ENCODE data around the gene USO1.
"Not testable (repeated sequence)": the region's sequence is repeated elsewhere in the genome, so short reads cannot be mapped to it uniquely, and the experiment has no call there.

USO1 gene

GRCh38 chr4:75725942-75726538 is 1.7 kb downstream of the USO1 start:
- Histone ChIP-seq H3K4me1 (ENCODE audit: control insufficient read depth, insufficient read depth, low read length) (peaks cover 18% of the 10 kb centered on the region), H3K4me3 (ENCODE audit: insufficient read depth, low read depth, low read length) (peak overlapping the region; percentile 82)
- not testable (repeated sequence) for H3K36me3 ChIP-seq (ENCODE audit: control insufficient read depth, insufficient read depth, low read length); H3K27ac ChIP-seq (ENCODE audit: insufficient read depth, low read depth, low read length, poor library complexity, severe bottlenecking); H3K9me3 ChIP-seq (ENCODE audit: control insufficient read depth, low read length); H3K27me3 ChIP-seq (ENCODE audit: control insufficient read depth, insufficient read depth, low read length, poor library complexity, severe bottlenecking)
- WGBS, 2 experiments: 27 to 29% methylated on average over 20 of the region's 20 CpGs

- Histone ChIP-seq H3K27ac (ENCODE audit: insufficient read depth, low read depth, low read length, poor library complexity, severe bottlenecking) (no peak overlapping the region), H3K27me3 (ENCODE audit: control insufficient read depth, insufficient read depth, low read length, poor library complexity, severe bottlenecking) (no peaks in the 10 kb centered on the region), H3K4me1 (ENCODE audit: control insufficient read depth, insufficient read depth, low read length) (peaks cover 18% of the 10 kb centered on the region), H3K36me3 (ENCODE audit: control insufficient read depth, insufficient read depth, low read length) (no peaks in the 10 kb centered on the region), H3K4me3 (ENCODE audit: insufficient read depth, low read depth, low read length) (peak overlapping the region; percentile 82), H3K9me3 (ENCODE audit: control insufficient read depth, low read length) (no peaks in the 10 kb centered on the region)
- WGBS, 2 experiments: 78% methylated on average over 3 of the region's 3 CpGs
Observed at GRCh38 chr4:75726577-75726976, 2.2 kb downstream of the USO1 start.

- 100% methylated on average over 1 of the region's 1 CpG for WGBS, 2 experiments
- Histone ChIP-seq H3K9me3 (ENCODE audit: control insufficient read depth, low read length) (no peaks in the 10 kb centered on the region), H3K36me3 (ENCODE audit: control insufficient read depth, insufficient read depth, low read length) (no peaks in the 10 kb centered on the region), H3K4me1 (ENCODE audit: control insufficient read depth, insufficient read depth, low read length) (peaks cover 18% of the 10 kb centered on the region), H3K4me3 (ENCODE audit: insufficient read depth, low read depth, low read length) (no peak overlapping the region), H3K27me3 (ENCODE audit: control insufficient read depth, insufficient read depth, low read length, poor library complexity, severe bottlenecking) (no peaks in the 10 kb centered on the region), H3K27ac (ENCODE audit: insufficient read depth, low read depth, low read length, poor library complexity, severe bottlenecking) (no peak overlapping the region)
Observed at GRCh38 chr4:75727073-75727472, 2.7 kb downstream of the USO1 start.

GRCh38 chr4:75729836-75730235 is 5.5 kb downstream of the USO1 start:
- no peaks in the 10 kb centered on the region for H3K36me3 ChIP-seq (ENCODE audit: control insufficient read depth, insufficient read depth, low read length)
- 96 to 98% methylated on average over 2 to 3 of the region's 3 CpGs for WGBS, 2 experiments
- H3K4me1 ChIP-seq (ENCODE audit: control insufficient read depth, insufficient read depth, low read length): peaks cover 8% of the 10 kb centered on the region
- H3K9me3 ChIP-seq (ENCODE audit: control insufficient read depth, low read length): no peaks in the 10 kb centered on the region
- no peak overlapping the region for H3K4me3 ChIP-seq (ENCODE audit: insufficient read depth, low read depth, low read length)
- H3K27ac ChIP-seq (ENCODE audit: insufficient read depth, low read depth, low read length, poor library complexity, severe bottlenecking): no peak overlapping the region
- no peaks in the 10 kb centered on the region for H3K27me3 ChIP-seq (ENCODE audit: control insufficient read depth, insufficient read depth, low read length, poor library complexity, severe bottlenecking)

GRCh38 chr4:75733369-75733768 is 9.0 kb downstream of the USO1 start:
- H3K4me1 ChIP-seq (ENCODE audit: control insufficient read depth, insufficient read depth, low read length): no peaks in the 10 kb centered on the region
- no peak overlapping the region for H3K4me3 ChIP-seq (ENCODE audit: insufficient read depth, low read depth, low read length)
- no peaks in the 10 kb centered on the region for H3K36me3 ChIP-seq (ENCODE audit: control insufficient read depth, insufficient read depth, low read length)
- no peaks in the 10 kb centered on the region for H3K9me3 ChIP-seq (ENCODE audit: control insufficient read depth, low read length)
- no peaks in the 10 kb centered on the region for H3K27me3 ChIP-seq (ENCODE audit: control insufficient read depth, insufficient read depth, low read length, poor library complexity, severe bottlenecking)
- no peak overlapping the region for H3K27ac ChIP-seq (ENCODE audit: insufficient read depth, low read depth, low read length, poor library complexity, severe bottlenecking)

- no peaks in the 10 kb centered on the region for H3K27me3 ChIP-seq (ENCODE audit: control insufficient read depth, insufficient read depth, low read length, poor library complexity, severe bottlenecking)
- H3K4me3 ChIP-seq (ENCODE audit: insufficient read depth, low read depth, low read length): no peak overlapping the region
- 87 to 93% methylated on average over 2 of the region's 2 CpGs for WGBS, 2 experiments
- no peaks in the 10 kb centered on the region for H3K36me3 ChIP-seq (ENCODE audit: control insufficient read depth, insufficient read depth, low read length)
- H3K27ac ChIP-seq (ENCODE audit: insufficient read depth, low read depth, low read length, poor library complexity, severe bottlenecking): no peak overlapping the region
- H3K4me1 ChIP-seq (ENCODE audit: control insufficient read depth, insufficient read depth, low read length): no peaks in the 10 kb centered on the region
- H3K9me3 ChIP-seq (ENCODE audit: control insufficient read depth, low read length): no peaks in the 10 kb centered on the region
Observed at GRCh38 chr4:75735525-75735924, 11.1 kb downstream of the USO1 start.

- Histone ChIP-seq H3K27ac (ENCODE audit: insufficient read depth, low read depth, low read length, poor library complexity, severe bottlenecking) (no peak overlapping the region), H3K27me3 (ENCODE audit: control insufficient read depth, insufficient read depth, low read length, poor library complexity, severe bottlenecking) (no peaks in the 10 kb centered on the region), H3K36me3 (ENCODE audit: control insufficient read depth, insufficient read depth, low read length) (no peaks in the 10 kb centered on the region), H3K4me1 (ENCODE audit: control insufficient read depth, insufficient read depth, low read length) (no peaks in the 10 kb centered on the region), H3K9me3 (ENCODE audit: control insufficient read depth, low read length) (no peaks in the 10 kb centered on the region), H3K4me3 (ENCODE audit: insufficient read depth, low read depth, low read length) (no peak overlapping the region)
- 84 to 94% methylated on average over 1 to 2 of the region's 2 CpGs for WGBS, 2 experiments
Observed at GRCh38 chr4:75736862-75737261, 12.5 kb downstream of the USO1 start.

- WGBS, 2 experiments: 90 to 100% methylated on average over 2 of the region's 2 CpGs
- H3K9me3 ChIP-seq (ENCODE audit: control insufficient read depth, low read length): no peaks in the 10 kb centered on the region
- H3K27ac ChIP-seq (ENCODE audit: insufficient read depth, low read depth, low read length, poor library complexity, severe bottlenecking): no peak overlapping the region
- no peaks in the 10 kb centered on the region for H3K4me1 ChIP-seq (ENCODE audit: control insufficient read depth, insufficient read depth, low read length)
- no peaks in the 10 kb centered on the region for H3K27me3 ChIP-seq (ENCODE audit: control insufficient read depth, insufficient read depth, low read length, poor library complexity, severe bottlenecking)
- H3K4me3 ChIP-seq (ENCODE audit: insufficient read depth, low read depth, low read length): no peak overlapping the region
- no peaks in the 10 kb centered on the region for H3K36me3 ChIP-seq (ENCODE audit: control insufficient read depth, insufficient read depth, low read length)
Observed at GRCh38 chr4:75737398-75737797, 13.0 kb downstream of the USO1 start.

GRCh38 chr4:75741027-75741426 is 16.6 kb downstream of the USO1 start:
- no peaks in the 10 kb centered on the region for H3K4me1 ChIP-seq (ENCODE audit: control insufficient read depth, insufficient read depth, low read length)
- H3K4me3 ChIP-seq (ENCODE audit: insufficient read depth, low read depth, low read length): no peak overlapping the region
- 94 to 100% methylated on average over 2 of the region's 2 CpGs for WGBS, 2 experiments
- no peaks in the 10 kb centered on the region for H3K27me3 ChIP-seq (ENCODE audit: control insufficient read depth, insufficient read depth, low read length, poor library complexity, severe bottlenecking)
- H3K36me3 ChIP-seq (ENCODE audit: control insufficient read depth, insufficient read depth, low read length): no peaks in the 10 kb centered on the region
- H3K27ac ChIP-seq (ENCODE audit: insufficient read depth, low read depth, low read length, poor library complexity, severe bottlenecking): no peak overlapping the region
- H3K9me3 ChIP-seq (ENCODE audit: control insufficient read depth, low read length): no peaks in the 10 kb centered on the region

GRCh38 chr4:75742451-75742850 is 18.1 kb downstream of the USO1 start:
- no peaks in the 10 kb centered on the region for H3K9me3 ChIP-seq (ENCODE audit: control insufficient read depth, low read length)
- H3K4me3 ChIP-seq (ENCODE audit: insufficient read depth, low read depth, low read length): no peak overlapping the region
- H3K27me3 ChIP-seq (ENCODE audit: control insufficient read depth, insufficient read depth, low read length, poor library complexity, severe bottlenecking): no peaks in the 10 kb centered on the region
- no peak overlapping the region for H3K27ac ChIP-seq (ENCODE audit: insufficient read depth, low read depth, low read length, poor library complexity, severe bottlenecking)
- H3K4me1 ChIP-seq (ENCODE audit: control insufficient read depth, insufficient read depth, low read length): no peaks in the 10 kb centered on the region
- no peaks in the 10 kb centered on the region for H3K36me3 ChIP-seq (ENCODE audit: control insufficient read depth, insufficient read depth, low read length)

- no peaks in the 10 kb centered on the region for H3K27me3 ChIP-seq (ENCODE audit: control insufficient read depth, insufficient read depth, low read length, poor library complexity, severe bottlenecking)
- no peak overlapping the region for H3K27ac ChIP-seq (ENCODE audit: insufficient read depth, low read depth, low read length, poor library complexity, severe bottlenecking)
- no peaks in the 10 kb centered on the region for H3K4me1 ChIP-seq (ENCODE audit: control insufficient read depth, insufficient read depth, low read length)
- H3K36me3 ChIP-seq (ENCODE audit: control insufficient read depth, insufficient read depth, low read length): no peaks in the 10 kb centered on the region
- 100% methylated on average over 1 to 2 of the region's 2 CpGs for WGBS, 2 experiments
- no peak overlapping the region for H3K4me3 ChIP-seq (ENCODE audit: insufficient read depth, low read depth, low read length)
- no peaks in the 10 kb centered on the region for H3K9me3 ChIP-seq (ENCODE audit: control insufficient read depth, low read length)
Observed at GRCh38 chr4:75745161-75745560, 20.8 kb downstream of the USO1 start.
